ENCODE measurements around the gene ABTB2. TPM values are rescaled to one million over a fixed set of nuclear protein-coding genes. Genes with fewer than 3 reads are reported as not detected.

The ABTB2 gene
- total and polyA plus RNA-seq, 2 experiments from 2014 or later: 2.6 to 12.1 TPM

GRCh38 chr11:34157163-34157562, 200.6 kb downstream of the ABTB2 start (continued):
- TF ChIP-seq CTCF (conservative IDR thresholded peaks at IDR 0.05; ENCODE audit: low read depth in 2 of 2): no peak
- no peak for TF ChIP-seq ZNF114 (CRISPR knock-in tag; IDR thresholded peaks at IDR 0.05)
- TF ChIP-seq REST (IDR thresholded peaks at IDR 0.05; ENCODE audit: unreplicated experiment): no peak
- TF ChIP-seq EZH2 (IDR thresholded peaks at IDR 0.05; ENCODE audit: low read depth, unreplicated experiment): no peak
- no peak for TF ChIP-seq NANOG (IDR thresholded peaks at IDR 0.05; ENCODE audit: borderline replicate concordance)
- TF ChIP-seq JUNB (IDR thresholded peaks at IDR 0.05; ENCODE audit: unreplicated experiment): no peak

GRCh38 chr11:34155757-34156062, 202.1 kb downstream of the ABTB2 start:
- H3K9me2 ChIP-seq (ENCODE audit: insufficient read depth): no peaks in the 10 kb centered on the region
- no peaks in the 10 kb centered on the region for H3K4me1 Mint-ChIP-seq
- no peaks in the 10 kb centered on the region for H3F3A ChIP-seq (replicated peaks; ENCODE audit: low read depth)
- H2AFZ ChIP-seq: no peak overlapping the region
- H3K9me3 Mint-ChIP-seq: no peaks in the 10 kb centered on the region; the same call in 2 of the 3 replicates
- peaks cover 15% of the 10 kb centered on the region for H3K36me3 Mint-ChIP-seq (ENCODE audit: low read depth)
- DNase-seq (ENCODE audit: low spot score) (no peak), ATAC-seq (no peak)
- H3K27me3 Mint-ChIP-seq (ENCODE audit: insufficient read depth, low read depth, poor library complexity): peaks cover 17% of the 10 kb centered on the region
- H3K27me3 ChIP-seq (ENCODE audit: insufficient read depth): no peaks in the 10 kb centered on the region
- no peaks in the 10 kb centered on the region for H3K79me2 ChIP-seq (replicated peaks; ENCODE audit: insufficient read depth)
- no peaks in the 10 kb centered on the region; the same call in none of the 2 replicates for H3K36me3 ChIP-seq (ENCODE audit: insufficient read depth)
- no peak overlapping the region for H3K27ac ChIP-seq (ENCODE audit: low read depth)
- H3K27ac Mint-ChIP-seq: no peak overlapping the region
- no peak overlapping the region for H3K4me3 Mint-ChIP-seq
- no peaks in the 10 kb centered on the region for H3K4me1 ChIP-seq (ENCODE audit: insufficient read depth)
- H4K20me1 ChIP-seq (replicated peaks; ENCODE audit: insufficient read depth): no peaks in the 10 kb centered on the region; the same call in 1 of the 2 replicates
- no peak overlapping the region for H3K4me3 ChIP-seq
- no peak overlapping the region for H3K4me2 ChIP-seq
- TF ChIP-seq REST (IDR thresholded peaks at IDR 0.05; ENCODE audit: unreplicated experiment): no peak
- no peak for TF ChIP-seq EZH2 (IDR thresholded peaks at IDR 0.05; ENCODE audit: low read depth, unreplicated experiment)
- no peak for TF ChIP-seq CREB1 (CRISPR knock-in tag; IDR thresholded peaks at IDR 0.05; ENCODE audit: low read depth)
- TF ChIP-seq NANOG (IDR thresholded peaks at IDR 0.05; ENCODE audit: borderline replicate concordance): no peak
- TF ChIP-seq ZNF462 (CRISPR knock-in tag; IDR thresholded peaks at IDR 0.05): no peak
- TF ChIP-seq JUNB (IDR thresholded peaks at IDR 0.05; ENCODE audit: unreplicated experiment): no peak
- TF ChIP-seq ZNF114 (CRISPR knock-in tag; IDR thresholded peaks at IDR 0.05): no peak

Data from GM23338 (cell line).